HAP-1 (cell line): ENCODE measurements around the gene FRMD5.
"Not testable (repeated sequence)": the region's sequence is repeated elsewhere in the genome, so short reads cannot be mapped to it uniquely, and the experiment has no call there.

Experiments
- DNase-seq, 2 experiments: peaks; one replicate each; pipeline ENCODE4 v3.0.0-alpha.2; 2016 to 2020; ENCODE audit warnings: low spot score in 2 of 2
- H3K27me3 ChIP-seq: fragments of 250-450 bp; sonication (Bioruptor Pico); 2 replicates; pipeline ENCODE4 v1.5.1; 2020; ENCODE audit warnings: low read depth, mild to moderate bottlenecking, moderate library complexity
- H3K36me3 ChIP-seq: fragments of 250-450 bp; sonication (Bioruptor Pico); replicated peaks from 2 replicates; pipeline ENCODE4 v1.5.1; 2020; ENCODE audit warnings: mild to moderate bottlenecking
- H3K4me1 ChIP-seq: fragments of 250-450 bp; sonication (Bioruptor Pico); 2 replicates; pipeline ENCODE4 v1.5.1; 2020; ENCODE audit warnings: mild to moderate bottlenecking
- H3K4me3 ChIP-seq: fragments of 250-450 bp; sonication (Bioruptor Pico); 2 replicates; pipeline ENCODE4 v1.5.1; 2020; ENCODE audit warnings: mild to moderate bottlenecking, moderate library complexity
- H3K9me3 ChIP-seq: fragments of 250-450 bp; sonication (Bioruptor Pico); 2 replicates; pipeline ENCODE4 v1.5.1; 2020; ENCODE audit warnings: mild to moderate bottlenecking, moderate library complexity
- in situ Hi-C: fragments of 300-500 bp; cut with MboI; formaldehyde crosslinking; loops from 3 replicates; pipeline ENCODE4 v1.14.3; 2020; ENCODE audit warnings: low sequenced_read_pairs, inconsistent platforms, mixed read lengths

The FRMD5 gene

DNA sequence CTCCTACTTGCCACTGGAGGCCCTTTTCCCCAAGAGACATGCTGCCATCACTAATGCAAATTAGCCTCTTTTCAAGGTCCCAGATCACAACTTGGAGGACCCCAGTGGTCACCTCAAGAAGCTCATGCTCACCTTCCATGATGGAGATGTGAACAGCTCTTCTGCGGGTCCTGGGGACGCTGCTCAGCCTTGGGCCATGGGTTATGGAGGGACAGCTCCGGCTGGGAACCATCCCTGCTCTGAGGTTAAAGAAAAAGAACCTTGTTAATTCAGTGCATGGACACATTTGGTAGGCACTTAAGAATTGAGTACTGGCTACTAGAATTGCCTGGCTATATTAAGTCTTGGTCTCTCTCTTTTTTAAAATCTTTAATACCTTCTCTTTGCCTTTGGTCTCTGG is 311.5 kb downstream of the FRMD5 start:
- Histone ChIP-seq H3K9me3 (no peaks in the 10 kb centered on the region), H3K27me3 (no peaks in the 10 kb centered on the region), H3K4me1 (no peaks in the 10 kb centered on the region), H3K36me3 (peaks cover 16% of the 10 kb centered on the region), H3K4me3 (no peak overlapping the region)
- DNase-seq: no peak
- in situ Hi-C loops: no loop called here

DNA sequence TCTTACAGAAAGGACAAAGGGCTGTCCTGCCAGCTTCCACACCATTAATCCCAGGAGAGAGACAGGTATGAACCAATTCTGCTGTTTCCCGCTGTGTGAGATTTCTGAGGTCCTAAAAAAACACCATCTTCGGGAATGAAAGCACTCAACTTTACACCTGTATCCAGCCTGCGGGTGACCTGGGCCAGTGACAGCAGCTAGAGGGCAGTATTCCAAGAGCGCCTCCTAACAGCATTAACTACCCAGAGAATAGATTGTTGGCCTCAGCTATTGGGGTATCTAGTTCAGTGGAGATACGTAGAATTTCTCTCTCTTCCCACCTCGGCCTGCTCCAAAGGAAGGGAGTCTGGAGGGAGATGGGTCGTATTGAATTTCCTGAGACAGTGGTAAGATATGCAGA is 313.1 kb downstream of the FRMD5 start:
- Histone ChIP-seq H3K4me1 (no peaks in the 10 kb centered on the region), H3K27me3 (no peaks in the 10 kb centered on the region), H3K4me3 (no peak overlapping the region), H3K36me3 (peaks cover 23% of the 10 kb centered on the region), H3K9me3 (no peaks in the 10 kb centered on the region)
- in situ Hi-C loops: no loop called here
- peak in 1 of 2 experiments; percentile 40 for DNase-seq

DNA sequence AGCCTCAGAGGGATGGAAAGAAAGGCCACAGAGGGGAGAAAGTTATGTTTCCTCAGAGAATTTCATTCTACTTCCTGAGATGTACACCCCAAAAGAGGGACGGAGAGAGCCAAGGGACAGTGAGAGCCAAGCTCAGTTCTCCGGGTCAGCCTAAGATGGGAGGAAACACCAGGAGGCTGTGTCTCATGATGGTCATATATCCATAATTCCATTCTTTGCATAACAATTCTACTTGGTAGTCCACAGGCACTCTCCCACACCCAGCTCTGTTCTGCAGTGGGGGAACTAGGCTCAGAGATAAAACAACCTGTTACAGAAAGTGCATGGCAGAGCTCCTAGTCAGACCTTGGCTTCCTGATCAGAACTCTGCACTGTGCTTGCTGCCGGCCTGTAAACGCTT is 313.8 kb downstream of the FRMD5 start:
- Histone ChIP-seq H3K4me3 (no peak overlapping the region), H3K27me3 (no peaks in the 10 kb centered on the region), H3K4me1 (no peaks in the 10 kb centered on the region), H3K36me3 (peaks cover 23% of the 10 kb centered on the region), H3K9me3 (no peaks in the 10 kb centered on the region)
- in situ Hi-C loops: no loop called here
- no peak for DNase-seq

DNA sequence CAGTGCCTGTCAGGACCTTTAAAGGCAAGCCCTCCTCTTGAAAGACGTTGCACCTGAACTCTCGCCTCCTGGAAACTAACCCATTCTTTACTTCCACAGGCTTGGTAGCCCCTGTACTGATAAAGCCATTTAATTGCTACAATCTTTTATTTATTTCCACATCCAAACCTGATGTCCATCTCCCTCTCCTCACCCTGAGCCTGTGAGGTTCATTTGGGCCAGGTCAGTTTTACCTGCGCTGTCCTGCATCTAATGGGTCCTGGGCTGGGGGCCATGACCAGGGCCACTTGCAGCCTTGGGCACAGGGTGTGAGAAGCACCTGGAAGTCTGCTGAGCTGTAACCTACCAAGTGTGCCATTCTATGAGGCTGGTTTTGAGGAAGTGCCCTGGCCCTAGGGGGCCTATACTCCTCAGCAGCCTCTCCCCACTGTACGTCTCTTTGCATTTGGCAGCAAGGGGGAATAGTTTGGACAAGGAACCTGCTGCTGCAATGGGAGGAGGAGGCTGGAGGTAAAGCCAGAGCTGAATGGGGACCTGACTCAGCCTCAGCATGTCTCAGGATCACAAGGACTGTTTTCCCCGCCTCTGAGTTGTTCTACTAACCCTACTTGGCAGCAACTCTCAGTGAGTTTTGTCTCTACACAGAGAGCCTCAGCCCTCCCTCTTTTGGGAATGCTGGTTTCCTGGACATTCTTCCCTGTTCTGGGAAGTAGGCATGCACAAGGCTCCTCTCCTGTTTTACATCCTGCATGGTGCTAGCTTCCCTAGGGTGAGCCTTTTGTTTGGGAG is 314.5 kb downstream of the FRMD5 start:
- peaks cover 23% of the 10 kb centered on the region for H3K36me3 ChIP-seq
- H3K27me3 ChIP-seq: no peaks in the 10 kb centered on the region
- no peaks in the 10 kb centered on the region for H3K9me3 ChIP-seq
- H3K4me3 ChIP-seq: no peak overlapping the region
- no peaks in the 10 kb centered on the region for H3K4me1 ChIP-seq
- DNase-seq: no peak
- in situ Hi-C loops: no loop called here

DNA sequence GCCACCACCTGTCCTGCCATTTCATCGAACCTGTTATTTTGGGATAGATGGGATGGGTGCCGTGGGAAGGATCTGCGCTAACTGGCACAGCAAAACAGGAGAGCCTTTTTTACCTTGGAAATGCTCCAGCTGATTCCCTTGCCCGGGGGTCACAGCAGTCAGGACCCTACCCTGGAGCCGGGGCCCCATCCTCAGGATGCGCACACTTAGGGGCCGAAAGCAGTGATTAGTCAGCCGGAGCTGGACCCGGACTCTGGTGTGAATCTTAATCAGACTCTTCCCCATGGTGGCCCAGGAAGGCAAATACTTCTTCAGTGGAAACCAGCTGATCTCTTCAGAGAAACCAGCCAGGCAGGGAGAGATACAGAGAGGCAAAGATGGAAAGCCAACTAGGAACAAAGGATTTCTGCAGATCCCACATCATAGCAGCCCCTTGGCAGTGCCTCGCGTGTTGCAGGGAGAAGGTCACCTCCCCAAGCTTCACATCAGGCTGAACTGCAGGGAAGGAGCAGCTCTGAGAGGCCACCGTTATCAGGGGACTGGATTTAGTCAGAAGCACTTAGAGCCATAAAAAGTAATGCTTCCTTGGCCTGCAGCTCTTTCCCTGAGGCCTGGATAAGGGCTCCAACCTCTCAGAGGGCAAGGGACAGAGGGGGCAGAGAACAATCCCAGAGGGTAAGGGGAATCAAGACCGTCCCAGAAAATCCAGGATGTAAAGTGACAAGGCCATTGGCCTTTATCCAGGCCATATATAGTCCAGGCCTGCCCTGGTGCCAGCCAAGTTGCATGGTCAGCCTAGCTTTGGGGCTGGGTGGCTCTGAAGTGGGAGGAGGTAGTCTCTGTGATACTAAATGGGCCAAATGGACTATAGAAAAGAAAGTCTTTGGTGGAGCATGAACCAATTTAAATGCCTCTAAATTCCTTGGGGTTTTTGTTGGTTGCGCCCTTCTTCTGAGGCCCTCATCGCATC is 315.4 kb downstream of the FRMD5 start:
- DNase-seq: no peak
- no peaks in the 10 kb centered on the region for H3K9me3 ChIP-seq
- in situ Hi-C loops: no loop called here
- H3K36me3 ChIP-seq: peaks cover 27% of the 10 kb centered on the region
- H3K27me3 ChIP-seq: no peaks in the 10 kb centered on the region
- no peaks in the 10 kb centered on the region for H3K4me1 ChIP-seq
- no peak overlapping the region for H3K4me3 ChIP-seq

DNA sequence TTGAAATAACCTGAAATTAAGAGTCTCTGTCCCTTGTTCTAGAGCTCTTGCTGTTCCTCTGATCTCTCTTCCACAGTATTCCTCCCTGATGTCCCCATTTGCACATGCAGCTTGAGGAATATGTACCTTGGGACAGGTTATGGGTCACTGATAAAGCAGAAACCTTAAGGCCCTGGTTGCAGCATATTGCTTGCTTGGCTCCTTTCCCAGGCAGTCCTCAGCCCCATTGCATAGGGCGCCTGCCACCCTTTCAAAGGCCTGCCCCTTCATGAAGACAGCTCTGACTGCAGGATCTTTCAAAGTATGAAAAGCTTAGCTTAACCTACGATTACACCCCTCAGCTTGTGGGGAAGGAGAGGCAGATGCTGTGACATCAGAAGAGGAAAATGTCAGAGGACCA is 316.6 kb downstream of the FRMD5 start:
- H3K27me3 ChIP-seq: no peaks in the 10 kb centered on the region
- H3K4me3 ChIP-seq: no peak overlapping the region
- peaks cover 35% of the 10 kb centered on the region for H3K36me3 ChIP-seq
- no peaks in the 10 kb centered on the region for H3K9me3 ChIP-seq
- in situ Hi-C loops: no loop called here
- DNase-seq: no peak
- H3K4me1 ChIP-seq: no peaks in the 10 kb centered on the region

DNA sequence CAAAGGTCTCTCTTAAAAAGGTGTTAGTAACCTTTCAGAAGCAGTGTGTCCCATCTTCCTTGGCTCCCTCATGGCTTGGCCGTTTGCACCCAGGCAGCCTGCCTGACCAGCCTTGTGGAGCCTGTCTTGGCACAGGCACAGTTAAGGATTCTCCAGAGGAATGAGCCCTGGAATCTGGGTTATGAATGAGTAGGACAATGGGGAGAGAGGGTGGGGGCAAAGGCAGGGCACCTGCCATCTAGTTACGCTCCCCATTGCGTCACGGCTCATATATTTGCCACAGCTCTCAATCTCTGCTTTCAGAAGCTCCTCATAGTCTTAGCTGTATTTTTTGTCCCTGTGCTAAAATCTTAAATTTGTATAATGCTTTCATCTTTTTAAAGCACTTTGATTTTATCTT is 317.7 kb downstream of the FRMD5 start:
- no peak overlapping the region for H3K4me3 ChIP-seq
- DNase-seq: no peak
- peaks cover 39% of the 10 kb centered on the region for H3K36me3 ChIP-seq

DNA sequence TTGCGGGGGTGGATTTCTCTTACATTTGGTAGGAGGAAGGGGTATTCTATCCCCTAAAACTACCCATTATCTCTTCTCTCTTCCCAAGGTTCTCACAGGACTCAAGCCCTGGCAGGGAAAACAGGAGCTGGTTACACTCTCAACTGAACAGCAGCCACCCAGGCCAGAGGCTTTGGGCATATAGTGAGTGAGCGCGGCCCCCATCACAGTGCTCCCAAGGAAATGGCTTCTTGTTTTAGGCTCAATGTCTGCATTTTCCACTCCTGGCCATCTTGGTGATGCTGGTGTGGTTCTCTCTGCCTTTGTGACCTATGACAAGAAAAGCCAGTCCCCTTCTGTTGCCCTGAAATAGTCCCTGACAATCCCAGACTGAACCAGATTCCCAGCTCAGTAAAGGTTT is 318.2 kb downstream of the FRMD5 start:
- Histone ChIP-seq H3K27me3 (no peaks in the 10 kb centered on the region), H3K36me3 (peaks cover 39% of the 10 kb centered on the region), H3K4me1 (no peaks in the 10 kb centered on the region), H3K9me3 (no peaks in the 10 kb centered on the region), H3K4me3 (no peak overlapping the region)
- no peak for DNase-seq
- in situ Hi-C loops: no loop called here

More for the DNA sequence above, 317.7 kb downstream of the FRMD5 start:
- no peaks in the 10 kb centered on the region for H3K27me3 ChIP-seq
- in situ Hi-C loops: no loop called here
- no peaks in the 10 kb centered on the region for H3K4me1 ChIP-seq
- no peaks in the 10 kb centered on the region for H3K9me3 ChIP-seq

DNA sequence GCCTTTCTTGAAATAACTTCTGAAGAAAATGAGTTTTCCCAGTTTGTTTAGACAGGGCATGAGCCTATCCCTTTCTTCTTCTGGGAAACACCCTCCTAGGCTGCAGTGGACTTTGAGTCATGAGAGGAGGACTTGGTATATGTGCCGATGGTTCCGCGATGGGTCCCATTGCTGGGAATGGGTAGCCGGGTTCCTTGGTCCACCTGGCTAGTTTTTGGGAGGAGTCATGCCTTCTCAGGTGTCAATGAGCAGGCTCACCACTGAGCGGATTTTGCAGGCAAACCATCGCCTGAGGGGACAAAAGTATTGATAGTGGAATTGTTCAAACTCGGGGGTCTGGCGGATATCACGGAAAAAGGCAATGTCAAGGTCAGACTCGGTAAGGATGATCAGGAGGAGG is 321.4 kb downstream of the FRMD5 start:
- no peak overlapping the region for H3K4me3 ChIP-seq
- peaks cover 6% of the 10 kb centered on the region for H3K4me1 ChIP-seq
- H3K9me3 ChIP-seq: no peaks in the 10 kb centered on the region
- H3K27me3 ChIP-seq: no peaks in the 10 kb centered on the region
- DNase-seq: no peak
- peaks cover 39% of the 10 kb centered on the region for H3K36me3 ChIP-seq
- in situ Hi-C loops: no loop called here

DNA sequence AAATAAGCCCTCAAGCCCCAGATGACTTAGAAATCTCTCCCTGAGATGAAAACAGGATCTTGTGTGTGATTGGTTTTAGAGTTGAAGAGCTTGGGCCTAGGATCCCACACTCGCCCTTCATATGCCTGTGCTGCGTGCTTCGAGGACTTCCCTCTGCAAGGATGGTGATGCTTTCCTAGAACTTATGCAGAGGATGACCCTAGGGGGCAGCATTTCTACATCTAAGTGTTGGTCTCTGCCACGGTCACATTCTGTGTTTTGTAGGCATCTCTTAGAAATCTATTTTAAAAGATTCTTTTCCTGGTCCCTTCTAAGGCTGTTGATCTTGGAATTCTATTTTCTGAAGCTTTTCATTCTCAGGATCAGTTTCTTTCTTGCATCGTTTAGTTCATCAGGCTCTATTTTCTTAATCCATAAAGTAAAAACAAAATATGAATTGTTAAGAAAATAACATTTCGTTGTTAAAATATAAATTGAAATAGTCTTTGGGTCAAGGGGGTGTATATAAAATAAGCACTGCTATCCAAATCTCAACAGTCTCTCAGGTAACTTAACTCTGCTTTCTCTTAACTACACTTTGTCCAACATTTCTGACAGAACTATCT is 322.6 kb downstream of the FRMD5 start:
- in situ Hi-C loops: no loop called here
- Histone ChIP-seq H3K4me3 (no peak overlapping the region), H3K9me3 (no peaks in the 10 kb centered on the region), H3K27me3 (no peaks in the 10 kb centered on the region), H3K4me1 (peaks cover 14% of the 10 kb centered on the region), H3K36me3 (peaks cover 34% of the 10 kb centered on the region)
- peak; percentile 62 to 71 for DNase-seq

DNA sequence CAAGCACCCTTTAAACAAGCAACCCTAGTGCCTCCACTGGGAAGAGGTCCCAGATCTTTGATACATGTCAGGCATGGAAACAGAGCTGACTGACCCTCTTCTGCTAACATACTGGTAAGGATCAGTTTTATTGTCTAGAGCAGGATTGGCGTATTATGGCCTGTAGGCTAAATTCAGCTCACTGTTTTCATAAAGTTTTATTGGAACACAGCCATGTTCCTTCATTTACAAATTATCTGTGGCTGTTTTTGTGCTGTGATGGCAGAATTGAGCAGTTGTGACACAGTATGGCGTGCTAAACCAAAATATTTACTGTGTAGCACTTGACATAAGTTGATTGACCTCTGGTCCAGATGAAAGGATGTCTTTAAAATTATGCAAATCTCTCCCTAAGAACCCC is 323.2 kb downstream of the FRMD5 start:
- Histone ChIP-seq H3K9me3 (no peaks in the 10 kb centered on the region), H3K27me3 (no peaks in the 10 kb centered on the region), H3K36me3 (peaks cover 33% of the 10 kb centered on the region), H3K4me1 (peaks cover 15% of the 10 kb centered on the region), H3K4me3 (no peak overlapping the region)
- in situ Hi-C loops: no loop called here
- DNase-seq: no peak

DNA sequence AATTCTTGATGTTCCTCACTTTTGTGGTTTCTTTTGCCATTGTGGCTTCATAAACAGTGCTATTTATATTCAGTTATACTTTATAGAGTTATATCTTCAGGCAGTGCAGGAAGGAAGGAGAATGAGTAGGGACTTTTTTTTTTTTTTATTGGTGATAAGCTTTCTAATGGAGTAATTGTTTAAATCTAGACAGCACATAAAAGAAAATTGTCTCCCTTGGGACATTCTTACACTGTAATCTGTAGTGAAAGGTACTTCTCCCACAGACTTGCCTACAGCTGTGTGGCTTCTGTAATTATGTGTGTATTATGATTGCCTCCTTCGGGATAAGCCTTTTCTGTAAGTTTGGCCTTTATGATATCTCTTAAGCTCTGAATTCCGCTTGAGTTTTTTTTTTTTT is 326.7 kb downstream of the FRMD5 start:
- Histone ChIP-seq H3K27me3 (no peaks in the 10 kb centered on the region), H3K9me3 (no peaks in the 10 kb centered on the region), H3K36me3 (peaks cover 22% of the 10 kb centered on the region), H3K4me1 (peaks cover 15% of the 10 kb centered on the region), H3K4me3 (no peak overlapping the region)
- peak; percentile 54 to 98 for DNase-seq
- in situ Hi-C loops: no loop called here

DNA sequence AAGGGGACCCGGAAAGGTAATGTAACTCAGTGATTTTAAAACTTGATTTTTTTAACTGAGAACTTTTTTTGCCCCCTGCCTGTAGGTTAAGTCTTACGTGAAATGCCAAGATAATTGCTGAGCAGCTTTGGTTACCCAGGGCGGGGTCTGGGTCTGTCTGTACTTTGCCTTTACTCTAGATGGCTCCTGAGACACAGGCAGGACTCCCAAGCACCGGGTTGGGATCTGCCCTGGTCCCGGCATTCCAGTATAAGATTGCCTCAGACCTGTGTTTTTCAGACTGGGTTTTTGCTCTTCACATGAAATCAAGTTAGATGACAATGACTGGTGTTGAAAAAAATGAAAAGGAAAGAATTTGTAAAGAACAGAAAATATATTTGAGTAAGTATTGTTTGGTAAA is 328.0 kb downstream of the FRMD5 start:
- in situ Hi-C loops: no loop called here
- H3K27me3 ChIP-seq: no peaks in the 10 kb centered on the region
- no peaks in the 10 kb centered on the region for H3K9me3 ChIP-seq
- peaks cover 15% of the 10 kb centered on the region for H3K4me1 ChIP-seq
- peaks cover 24% of the 10 kb centered on the region for H3K36me3 ChIP-seq
- H3K4me3 ChIP-seq: no peak overlapping the region
- DNase-seq: no peak

DNA sequence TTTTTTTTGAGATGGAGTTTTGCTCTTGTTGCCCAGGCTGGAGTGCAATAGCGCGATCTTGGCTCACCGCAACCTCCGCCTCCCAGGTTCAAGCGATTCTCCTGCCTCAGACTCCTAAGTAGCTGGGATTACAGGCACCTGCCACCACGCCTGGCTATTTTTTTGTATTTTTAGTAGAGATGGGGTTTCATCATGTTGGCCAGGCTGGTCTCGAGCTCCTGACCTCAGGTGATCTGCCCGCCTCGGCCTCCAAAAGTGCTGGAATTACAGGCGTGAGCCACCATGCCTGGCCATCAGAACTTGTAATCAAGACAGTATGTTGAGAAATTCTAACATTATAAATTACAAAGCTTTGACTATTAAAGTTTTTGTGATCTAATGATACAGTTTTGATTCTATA is 328.4 kb downstream of the FRMD5 start:
- DNase-seq, H3K9me3 ChIP-seq, in situ Hi-C loops, H3K27me3 ChIP-seq, H3K4me3 ChIP-seq: not testable (repeated sequence)
- peaks cover 26% of the 10 kb centered on the region for H3K36me3 ChIP-seq
- peaks cover 15% of the 10 kb centered on the region for H3K4me1 ChIP-seq
